Tibial nerve (tissue), 4 donors: ENCODE results near the gene SRF. TPM values are rescaled to one million over a fixed set of nuclear protein-coding genes. Genes with fewer than 3 reads are reported as not detected.

ENCODE experiments used
- DNase-seq, 2 donors: peaks; one replicate each; pipeline ENCODE4 v3.0.0-alpha.2; 2019; ENCODE audit warnings: low spot score in 2 of 2
- H3K27ac ChIP-seq, 4 donors: fragments of 200-600 bp; sonication (generic) in 3 of 4; one replicate each; pipeline ENCODE4 v1.5.1; 2017 to 2019; ENCODE audit warnings: mild to moderate bottlenecking in 1 of 4
- H3K27me3 ChIP-seq, 2 donors: fragments of 200-600 bp; sonication (generic) in 1 of 2; one replicate each; pipeline versions ENCODE4 v1.5.1 to v1.6.0; 2017 to 2019
- H3K36me3 ChIP-seq, 3 donors: fragments of 200-600 bp; sonication (generic); one replicate each; pipeline ENCODE4 v1.5.1; 2018 to 2019
- H3K4me1 ChIP-seq, 4 donors: fragments of 200-600 bp; sonication (generic) in 3 of 4; one replicate each; pipeline ENCODE4 v1.5.1; 2017 to 2019
- H3K4me3 ChIP-seq, 4 donors: fragments of 200-600 bp; sonication (generic) in 3 of 4; one replicate each; pipeline ENCODE4 v1.5.1; 2017 to 2019; ENCODE audit warnings: mild to moderate bottlenecking in 1 of 4, moderate library complexity in 1 of 4
- H3K9me3 ChIP-seq, 4 donors: fragments of 200-600 bp; sonication (generic) in 3 of 4; one replicate each; pipeline ENCODE4 v1.5.1; 2017 to 2019
- EP300 ChIP-seq, 2 donors: sonication (generic); formaldehyde crosslinking; IDR thresholded peaks; one replicate each; pipeline ENCODE4 v1.6.1; 2017; ENCODE audit warnings: antibody characterized with exemption in 2 of 2, mild to moderate bottlenecking in 1 of 2
- POLR2A ChIP-seq, 2 donors: fragments of 450-650 bp; IDR thresholded peaks; one replicate each; pipeline ENCODE4 v1.6.1; 2017; ENCODE audit warnings: antibody characterized with exemption in 2 of 2, mild to moderate bottlenecking in 2 of 2, moderate library complexity in 2 of 2
- WGBS, 2 donors: methylation state at CpG; one replicate each; pipeline ENCODE4 v1.1.5; 2018; 5-methylcytosine and 5-hydroxymethylcytosine counted together
- total RNA-seq, 4 donors: library from RNA; depleted of rRNA; stranded (reverse); fragments of >200 nt; gene quantifications; one replicate each; pipeline ENCODE4 v1.1.0, GENCODE V29; 2016
- TF ChIP-seq, protein P1 (sequence below), 5 experiments: fragments of 200-600 bp in 3 of 5; fragments of 450-650 bp in 2 of 5; sonication (generic) in 3 of 5; IDR thresholded peaks; one replicate each; pipeline ENCODE4 v1.5.1; 2016 to 2019; ENCODE audit warnings: antibody characterized with exemption in 5 of 5, mild to moderate bottlenecking in 3 of 5, moderate library complexity in 2 of 5

SRF gene
- total RNA-seq, 4 donors from 2014 or later, result 28.4 to 49.8 (median 35.3) TPM

GRCh38 chr6:43223175-43223574, 52.1 kb downstream of the SRF start:
- 87% methylated on average over 12 to 14 of the region's 14 CpGs for WGBS, 2 donors
- no peak for DNase-seq
- peaks cover 0 to 80% (median 0%) of the 10 kb centered on the region in 3 donors for H3K36me3 ChIP-seq
- H3K9me3 ChIP-seq, result no peaks in the 10 kb centered on the region
- TF ChIP-seq, protein P1, sequence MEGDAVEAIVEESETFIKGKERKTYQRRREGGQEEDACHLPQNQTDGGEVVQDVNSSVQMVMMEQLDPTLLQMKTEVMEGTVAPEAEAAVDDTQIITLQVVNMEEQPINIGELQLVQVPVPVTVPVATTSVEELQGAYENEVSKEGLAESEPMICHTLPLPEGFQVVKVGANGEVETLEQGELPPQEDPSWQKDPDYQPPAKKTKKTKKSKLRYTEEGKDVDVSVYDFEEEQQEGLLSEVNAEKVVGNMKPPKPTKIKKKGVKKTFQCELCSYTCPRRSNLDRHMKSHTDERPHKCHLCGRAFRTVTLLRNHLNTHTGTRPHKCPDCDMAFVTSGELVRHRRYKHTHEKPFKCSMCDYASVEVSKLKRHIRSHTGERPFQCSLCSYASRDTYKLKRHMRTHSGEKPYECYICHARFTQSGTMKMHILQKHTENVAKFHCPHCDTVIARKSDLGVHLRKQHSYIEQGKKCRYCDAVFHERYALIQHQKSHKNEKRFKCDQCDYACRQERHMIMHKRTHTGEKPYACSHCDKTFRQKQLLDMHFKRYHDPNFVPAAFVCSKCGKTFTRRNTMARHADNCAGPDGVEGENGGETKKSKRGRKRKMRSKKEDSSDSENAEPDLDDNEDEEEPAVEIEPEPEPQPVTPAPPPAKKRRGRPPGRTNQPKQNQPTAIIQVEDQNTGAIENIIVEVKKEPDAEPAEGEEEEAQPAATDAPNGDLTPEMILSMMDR (IDR thresholded peaks at IDR 0.05), result no peak
- TF ChIP-seq POLR2A (IDR thresholded peaks at IDR 0.05) (no peak), EP300 (IDR thresholded peaks at IDR 0.05) (no peak)
- no peaks in the 10 kb centered on the region for H3K27me3 ChIP-seq
- peaks cover 0 to 9% (median 4%) of the 10 kb centered on the region in 4 donors for H3K4me1 ChIP-seq
- no peak overlapping the region for H3K27ac ChIP-seq
- no peak overlapping the region for H3K4me3 ChIP-seq

DNA sequence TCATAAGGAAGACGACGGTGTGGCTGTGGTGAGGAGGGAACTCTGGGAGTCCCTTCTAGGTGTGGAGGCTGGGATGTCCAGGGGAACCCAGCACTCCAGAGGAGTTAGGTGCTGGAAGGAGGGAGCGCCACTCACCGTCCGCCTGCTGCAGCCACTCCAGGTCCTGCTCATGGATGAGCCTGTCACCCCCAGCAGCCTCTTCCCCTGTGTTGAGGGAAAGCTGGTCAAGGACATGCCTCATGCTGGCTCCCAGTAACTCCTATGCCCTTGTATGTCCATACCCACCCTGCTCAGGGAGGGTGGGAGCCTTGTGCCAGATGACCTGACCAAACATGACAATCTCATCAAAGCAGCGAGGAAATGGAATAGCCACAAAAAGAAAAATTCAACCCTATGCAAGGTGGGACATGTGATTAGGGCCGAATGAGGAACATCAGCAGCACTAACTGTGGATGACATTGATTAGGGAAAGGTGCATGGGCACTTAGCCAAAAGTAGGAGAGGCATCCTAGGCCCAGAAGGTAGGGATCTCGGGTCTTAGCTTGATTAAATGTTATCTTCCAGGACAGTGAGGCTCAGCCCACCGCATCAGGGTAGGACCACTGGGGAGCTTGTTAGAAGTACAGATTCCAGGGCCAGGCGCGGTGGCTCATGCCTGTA, 55.3 kb downstream of the SRF start:
- no peaks in the 10 kb centered on the region for H3K27me3 ChIP-seq
- no peaks in the 10 kb centered on the region for H3K9me3 ChIP-seq
- peaks cover 0 to 49% (median 0%) of the 10 kb centered on the region in 3 donors for H3K36me3 ChIP-seq
- no peak for DNase-seq
- no peak overlapping the region for H3K4me3 ChIP-seq
- 93 to 94% methylated on average over 11 of the region's 11 CpGs for WGBS, 2 donors
- TF ChIP-seq, protein P1 (IDR thresholded peaks at IDR 0.05), result no peak
- no peak for TF ChIP-seq POLR2A (IDR thresholded peaks at IDR 0.05)
- TF ChIP-seq EP300 (IDR thresholded peaks at IDR 0.05), result no peak
- H3K27ac ChIP-seq, result no peak overlapping the region
- H3K4me1 ChIP-seq, result peaks cover 0 to 21% (median 8%) of the 10 kb centered on the region in 4 donors

DNA sequence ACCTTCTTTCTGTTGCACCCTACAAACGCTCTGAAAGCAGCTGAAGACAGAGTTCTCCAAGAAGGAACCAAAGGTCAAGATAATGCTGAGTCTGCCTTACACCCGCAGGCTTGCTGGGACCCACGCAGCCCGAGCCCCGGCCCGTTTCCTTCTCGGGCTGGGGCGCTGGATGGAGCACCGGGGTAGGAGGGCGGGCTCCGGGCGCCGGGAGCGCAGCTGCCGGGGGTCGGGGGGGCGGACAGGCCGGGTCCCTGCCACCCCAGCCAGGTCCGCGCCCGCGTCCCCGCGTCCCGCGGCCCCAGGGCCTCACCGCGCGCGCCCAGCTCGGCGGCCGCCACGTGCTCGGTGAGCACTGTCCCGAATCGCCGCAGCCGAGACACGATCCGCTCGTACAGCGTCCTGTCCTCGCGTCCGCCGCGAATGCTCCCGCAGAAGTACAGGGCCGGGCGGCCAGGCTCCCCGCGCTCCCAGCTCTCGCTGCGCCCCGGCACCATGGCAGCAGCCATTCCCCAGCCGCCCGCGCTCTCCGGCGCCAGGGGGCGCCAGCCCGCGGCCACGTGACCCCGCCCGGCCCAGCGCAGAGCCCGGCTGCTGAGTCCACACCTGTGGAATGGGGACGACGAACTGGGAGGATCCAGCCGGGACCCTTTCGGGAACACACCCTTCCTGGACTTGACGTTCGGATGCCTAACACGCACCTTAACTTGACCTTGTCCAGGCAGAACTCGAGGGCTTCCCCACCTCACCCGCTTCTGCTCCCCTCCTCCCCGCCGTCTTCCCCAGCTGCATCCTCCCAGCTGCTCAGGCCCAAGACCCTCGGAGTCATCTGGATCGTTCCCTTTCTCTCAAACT, 58.1 kb downstream of the SRF start, which contains the start of gene DNPH1:
TSS of gene DNPH1 (minus strand) at position 531 of the 852 bp plus-strand sequence. CDS start at position 506, 25 bp downstream.
- Histone ChIP-seq H3K4me1 (peaks cover 0 to 20% (median 6%) of the 10 kb centered on the region in 4 donors), H3K27me3 (no peaks in the 10 kb centered on the region), H3K9me3 (no peaks in the 10 kb centered on the region), H3K36me3 (peaks cover 0 to 20% (median 0%) of the 10 kb centered on the region in 3 donors), H3K4me3 (peak within 1 kb of the TSS; percentile 50 to 78 (median 62)), H3K27ac (peak within 1 kb of the TSS in 2 of 4 donors; percentile 74 to 87)
- WGBS, 2 donors, result 3 to 6% methylated on average over 22 to 42 of the region's 82 CpGs
- TF ChIP-seq, protein P1 (IDR thresholded peaks at IDR 0.05), result peak; percentile 96 to 98 (median 97)
- TF ChIP-seq EP300 (IDR thresholded peaks at IDR 0.05) (peak in 1 of 2 donors; percentile 26), POLR2A (IDR thresholded peaks at IDR 0.05) (peak in 1 of 2 donors; percentile 33)
- DNase-seq, result peak; percentile 51 to 67

- H3K36me3 ChIP-seq, result peaks cover 0 to 12% (median 0%) of the 10 kb centered on the region in 3 donors
- no peak for DNase-seq
- peaks cover 0 to 16% (median 4%) of the 10 kb centered on the region in 4 donors for H3K4me1 ChIP-seq
- H3K27ac ChIP-seq, result peak overlapping the region in 2 of 4 donors; percentile 74 to 87
- peak overlapping the region; percentile 50 to 78 (median 62) for H3K4me3 ChIP-seq
- TF ChIP-seq, protein P1 (IDR thresholded peaks at IDR 0.05), result no peak
- TF ChIP-seq EP300 (IDR thresholded peaks at IDR 0.05) (no peak), POLR2A (IDR thresholded peaks at IDR 0.05) (no peak)
- WGBS, 2 donors, result 78 to 80% methylated on average over 17 of the region's 17 CpGs
- no peaks in the 10 kb centered on the region for H3K9me3 ChIP-seq
- no peaks in the 10 kb centered on the region for H3K27me3 ChIP-seq
Observed at GRCh38 chr6:43229803-43230620, 58.9 kb downstream of the SRF start.
